ENCODE data around the gene HYDIN.

HYDIN gene

GRCh38 chr16:70758786-70759185, 471.7 kb downstream of the HYDIN start:
- no peak for DNase-seq
